K562 (cell line): ENCODE results near the gene MKNK1. TPM values are rescaled to one million over a fixed set of nuclear protein-coding genes. Genes with fewer than 3 reads are reported as not detected.

Source experiments
- BRF1 ChIP-seq: IDR thresholded peaks from 3 replicates; pipeline ENCODE4 v1.6.1; 2011; ENCODE audit warnings: borderline replicate concordance, mild to moderate bottlenecking; ENCODE audit not compliant: insufficient read length; ENCODE audit errors: extremely low read depth
- DMBX1 ChIP-seq: fragments of 250-450 bp; sonication (Bioruptor Pico); IDR thresholded peaks from 2 replicates; pipeline ENCODE4 v1.8.0; 2022; ENCODE audit warnings: inconsistent platforms, mild to moderate bottlenecking, moderate library complexity, borderline replicate concordance
- ETV1 ChIP-seq: fragments of 450-650 bp; conservative IDR thresholded peaks from 2 replicates; pipeline ENCODE4 v1.6.1; 2016; ENCODE audit warnings: missing genetic modification characterization, control low read depth, low read depth, missing compliant biosample characterization
- HCFC1 ChIP-seq: IDR thresholded peaks from 2 replicates; pipeline ENCODE4 v1.6.1; 2012; ENCODE audit warnings: low read depth, low read length, improper control_type of control experiment
- HMGN3 ChIP-seq: IDR thresholded peaks from 2 replicates; pipeline ENCODE4 v1.6.1; 2011; ENCODE audit warnings: borderline replicate concordance, low read depth, mild to moderate bottlenecking, mixed read lengths, low read length; ENCODE audit not compliant: insufficient read length; ENCODE audit errors: extremely low read depth
- JUND ChIP-seq, 2 experiments: IDR thresholded peaks; 2 replicates in 1 of 2; 3 replicates in 1 of 2; pipeline ENCODE4 v1.6.1; 2011; ENCODE audit warnings: borderline replicate concordance in 2 of 2, low read depth in 2 of 2, low read length in 2 of 2, improper control_type of control experiment in 1 of 2, missing biosample characterization in 1 of 2, missing genetic modification characterization in 1 of 2, missing genetic modification reagents in 1 of 2
- KDM1A ChIP-seq, 2 experiments: fragments of 450-650 bp; IDR thresholded peaks; 2 replicates each; pipeline ENCODE4 v1.6.1; 2016; ENCODE audit warnings: mild to moderate bottlenecking in 2 of 2
- KLF13 ChIP-seq: fragments of 450-650 bp; IDR thresholded peaks from 2 replicates; pipeline ENCODE4 v1.6.1; 2016; ENCODE audit warnings: missing genetic modification characterization, low read depth, mild to moderate bottlenecking, missing compliant biosample characterization, moderate library complexity, borderline replicate concordance
- MCM7 ChIP-seq, 2 experiments: fragments of 450-650 bp; IDR thresholded peaks; 2 replicates each; pipeline ENCODE4 v1.6.1; 2016 to 2018
- NFXL1 ChIP-seq: fragments of 450-650 bp; formaldehyde crosslinking; IDR thresholded peaks from 2 replicates; pipeline ENCODE4 v1.4.0; 2021; ENCODE audit warnings: mild to moderate bottlenecking
- PHTF2 ChIP-seq: fragments of 250-450 bp; sonication (Bioruptor Pico); IDR thresholded peaks from 2 replicates; pipeline ENCODE4 v1.5.0; 2021; ENCODE audit warnings: mild to moderate bottlenecking
- RBM17 ChIP-seq: fragments of 200-400 bp; formaldehyde crosslinking; IDR thresholded peaks from 2 replicates; pipeline ENCODE4 v1.6.1; 2017; ENCODE audit warnings: low read depth, mild to moderate bottlenecking, low read length, borderline replicate concordance
- SNRNP70 ChIP-seq: fragments of 200-400 bp; formaldehyde crosslinking; optimal IDR thresholded peaks from 2 replicates; pipeline ENCODE3; 2017; ENCODE audit warnings: low read depth, low read length
- SUPT5H ChIP-seq: fragments of 450-650 bp; IDR thresholded peaks from 2 replicates; pipeline ENCODE4 v1.6.1; 2016
- ZBTB1 ChIP-seq: sonication (generic); formaldehyde crosslinking; IDR thresholded peaks from 2 replicates; pipeline ENCODE4 v1.8.1; 2023; ENCODE audit warnings: missing genetic modification reagents, low read depth, mild to moderate bottlenecking, borderline replicate concordance
- ZNF696 ChIP-seq: fragments of 250-450 bp; sonication (Bioruptor Pico); conservative IDR thresholded peaks from 2 replicates; pipeline ENCODE4 v1.4.0; 2020; ENCODE audit warnings: mild to moderate bottlenecking, moderate library complexity
- polyA plus RNA-seq, 8 experiments: library from polyadenylated mRNA; depleted of rRNA in 4 of 8; stranded (reverse) in 5 of 8; unstranded in 3 of 8; fragments of >200 nt; fragmentation: Nextera tagmentation in 2 of 8; fragmentation: Illumina TruSeq in 1 of 8; extraction: Ambion mirVana in 2 of 8; extraction: Trizol in 1 of 8; gene quantifications; 2 replicates each; pipeline versions ENCODE4 v1.2.1 to v1.2.3, GENCODE V29; 2011 to 2014; ENCODE audit warnings: inconsistent platforms in 1 of 8, missing spikeins in 1 of 8
- total RNA-seq, 7 experiments: library from RNA; depleted of rRNA in 6 of 7; stranded (reverse); fragments of >200 nt in 6 of 7; fragmentation: Illumina TruSeq in 2 of 7; extraction: Trizol in 2 of 7; gene quantifications; 2 replicates each; pipeline versions ENCODE4 v1.2.1 to v1.2.3, GENCODE V29; 2011 to 2021; ENCODE audit warnings: low replicate concordance in 1 of 7

The MKNK1 gene
- total and polyA plus RNA-seq, 9 of the 15 experiments (the other 6 are each of a cell fraction or from before 2014, with no cell fraction given), result 27.7 to 51.3 (median 43.7) TPM

DNA sequence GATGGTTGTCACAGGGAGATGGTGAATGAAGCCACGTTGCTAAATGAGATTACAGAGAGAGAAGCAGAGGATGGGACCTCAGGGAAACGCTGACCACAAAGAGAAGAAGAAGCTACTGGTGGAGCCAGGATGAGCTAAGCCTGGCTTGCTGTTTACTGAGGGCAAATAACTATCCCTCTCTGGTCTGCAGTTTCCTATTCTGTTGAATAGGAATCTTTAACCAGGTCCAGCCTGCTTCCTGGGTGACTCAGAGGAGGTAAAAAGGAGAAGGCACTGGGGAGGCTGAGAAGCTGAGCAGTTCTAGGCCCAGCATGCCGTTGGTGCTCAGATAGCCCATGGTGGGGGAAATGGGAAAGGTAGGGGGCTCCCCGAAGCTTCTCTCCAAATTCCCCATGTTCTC lies 84.9 kb downstream of the MKNK1 start (continued):
- TF ChIP-seq JUND (IDR thresholded peaks at IDR 0.05; ENCODE audit: borderline replicate concordance, low read depth, low read length) (0 out of 2 replicates have a peak, but pooled peaks have one; percentile 13), JUND (tag; IDR thresholded peaks at IDR 0.05; ENCODE audit: borderline replicate concordance, low read depth, low read length) (no peak), ETV1 (tag) (0 out of 2 replicates have a peak, but pooled peaks have one; percentile 26), RBM17 (no peak), SUPT5H (no peak), DMBX1 (CRISPR knock-in tag) (no peak), HMGN3 (no peak), SNRNP70 (no peak), PHTF2 (CRISPR knock-in tag) (no peak), BRF1 (no peak), HCFC1 (no peak), ZNF696 (CRISPR knock-in tag) (no peak), NFXL1 (CRISPR knock-in tag) (no peak), KDM1A (IDR thresholded peaks at IDR 0.05) (peak in 1 of 2 experiments; percentile 20; a peak in 1 of 4 replicates), KLF13 (tag) (no peak), ZBTB1 (CRISPR knock-in tag) (no peak), MCM7 (IDR thresholded peaks at IDR 0.05) (no peak)
